ENCODE measurements around the gene WDR5.

- TF ChIP-seq POLR2AphosphoS5 (IDR thresholded peaks at IDR 0.05; ENCODE audit: borderline replicate concordance, low read depth, low read length), result no peak
- TF ChIP-seq EZH2 (IDR thresholded peaks at IDR 0.05), result no peak
Observed at GRCh38 chr9:134204041-134204440, 68.2 kb downstream of the WDR5 start.

Measured in SK-N-MC (cell line).